ENCODE results near the gene MPZL1. TPM values are rescaled to one million over a fixed set of nuclear protein-coding genes. Genes with fewer than 3 reads are reported as not detected.
A peak's percentile ranks its signal among the peaks of the same experiment; 100 is the strongest.

Gene MPZL1
- total RNA-seq, 2 experiments from 2014 or later = 14.8 to 15.4 TPM

DNA sequence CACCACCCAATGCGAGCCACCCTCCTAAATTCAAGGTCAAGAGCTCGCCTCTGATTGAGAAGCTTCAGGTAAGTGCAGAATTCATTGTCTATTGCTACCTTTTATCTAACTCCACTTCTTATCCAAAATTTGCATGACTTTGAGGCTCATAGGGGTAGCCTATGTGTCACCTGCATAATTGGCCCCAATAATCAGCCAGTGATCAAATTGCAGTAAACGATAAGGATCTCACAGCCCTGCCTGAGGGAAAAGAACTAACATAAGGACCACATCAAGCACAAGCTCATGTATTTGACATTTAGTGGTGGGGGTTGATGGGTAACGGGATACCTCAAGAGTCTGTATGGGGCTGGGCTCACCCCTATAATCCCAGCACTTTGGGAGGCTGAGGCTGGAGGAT, 31.7 kb upstream of the MPZL1 start:
- peak overlapping the region; percentile 65 for H3K27ac Mint-ChIP-seq
- peaks cover 22% of the 10 kb centered on the region for H3K4me1 Mint-ChIP-seq (ENCODE audit: low read depth)
- peaks cover 52% of the 10 kb centered on the region for H3K36me3 Mint-ChIP-seq (ENCODE audit: low read depth)
- intact Hi-C loops (cut with micrococcal nuclease) = no loop called here
- no peaks in the 10 kb centered on the region for H3K9me3 Mint-ChIP-seq
- no peaks in the 10 kb centered on the region for H3K27me3 Mint-ChIP-seq
- H3K4me3 Mint-ChIP-seq = no peak overlapping the region
- TF ChIP-seq, protein P1, sequence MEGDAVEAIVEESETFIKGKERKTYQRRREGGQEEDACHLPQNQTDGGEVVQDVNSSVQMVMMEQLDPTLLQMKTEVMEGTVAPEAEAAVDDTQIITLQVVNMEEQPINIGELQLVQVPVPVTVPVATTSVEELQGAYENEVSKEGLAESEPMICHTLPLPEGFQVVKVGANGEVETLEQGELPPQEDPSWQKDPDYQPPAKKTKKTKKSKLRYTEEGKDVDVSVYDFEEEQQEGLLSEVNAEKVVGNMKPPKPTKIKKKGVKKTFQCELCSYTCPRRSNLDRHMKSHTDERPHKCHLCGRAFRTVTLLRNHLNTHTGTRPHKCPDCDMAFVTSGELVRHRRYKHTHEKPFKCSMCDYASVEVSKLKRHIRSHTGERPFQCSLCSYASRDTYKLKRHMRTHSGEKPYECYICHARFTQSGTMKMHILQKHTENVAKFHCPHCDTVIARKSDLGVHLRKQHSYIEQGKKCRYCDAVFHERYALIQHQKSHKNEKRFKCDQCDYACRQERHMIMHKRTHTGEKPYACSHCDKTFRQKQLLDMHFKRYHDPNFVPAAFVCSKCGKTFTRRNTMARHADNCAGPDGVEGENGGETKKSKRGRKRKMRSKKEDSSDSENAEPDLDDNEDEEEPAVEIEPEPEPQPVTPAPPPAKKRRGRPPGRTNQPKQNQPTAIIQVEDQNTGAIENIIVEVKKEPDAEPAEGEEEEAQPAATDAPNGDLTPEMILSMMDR (IDR thresholded peaks at IDR 0.05) = no peak
- POLR2A ChIA-PET = interaction anchor here (0.6 to 0.9 kb wide), 2 partner anchors 21 to 52 kb away, joined by 3 read pairs; no protein-coding TSS in a partner anchor
- no peak for DNase-seq
- ATAC-seq = no peak
- CTCF ChIA-PET = interaction anchor here (1.2 to 2.8 kb wide), 2 partner anchors 16 to 90 kb away, joined by 3 to 15 read pairs; no protein-coding TSS in a partner anchor

DNA sequence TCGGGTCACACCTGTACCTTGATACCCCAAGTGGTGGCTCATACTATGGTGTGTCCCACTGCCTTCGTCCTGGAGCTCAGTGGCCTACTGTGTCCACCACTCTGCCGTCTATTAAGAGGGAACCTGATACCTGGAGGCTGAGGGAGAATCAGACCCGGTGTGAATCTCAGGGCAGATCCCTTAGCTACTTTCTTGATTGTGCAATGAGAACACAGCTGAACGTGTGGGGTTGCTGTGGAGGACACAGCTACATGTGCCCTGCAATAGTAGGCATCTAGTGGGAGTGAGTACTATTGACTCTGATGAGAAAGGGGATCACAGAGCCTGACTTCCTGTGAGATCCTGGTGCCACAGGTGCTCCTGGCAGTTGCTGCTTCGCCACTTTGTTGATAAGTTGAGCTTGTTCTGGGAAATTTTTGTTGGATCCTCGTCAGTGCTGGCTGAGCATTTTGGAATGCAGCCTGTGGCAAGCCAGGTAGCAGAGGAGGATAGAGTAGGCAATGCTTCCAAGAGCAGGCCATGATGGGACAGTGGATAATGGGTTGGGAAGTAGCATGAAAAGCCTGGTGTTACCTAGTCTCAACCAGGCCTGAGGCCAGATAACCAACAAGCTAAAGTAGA, 28.2 kb upstream of the MPZL1 start:
- H3K27me3 Mint-ChIP-seq = no peaks in the 10 kb centered on the region

DNA sequence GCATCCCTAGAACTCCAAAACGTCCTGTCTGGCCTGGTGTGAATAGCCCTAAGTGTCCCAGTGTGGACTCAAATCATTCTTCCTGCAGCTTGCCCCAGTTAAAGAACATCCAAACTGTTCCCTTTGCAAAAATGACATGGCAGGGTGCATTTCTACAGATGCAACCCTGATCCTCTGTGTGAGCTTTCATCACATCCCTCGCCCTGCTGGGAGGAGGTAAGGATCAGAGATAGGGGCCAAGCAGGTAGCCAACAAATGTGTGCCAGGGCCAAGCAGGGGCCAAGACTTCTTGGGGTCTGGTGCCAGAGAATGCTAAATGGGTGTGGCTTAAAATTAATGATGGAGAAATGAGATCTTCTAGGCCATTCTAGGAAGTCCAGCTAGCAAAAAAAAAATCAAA, 27.1 kb upstream of the MPZL1 start:
- CTCF ChIA-PET = interaction anchor here (1.0 to 2.0 kb wide), 4 partner anchors 20 to 95 kb away, joined by 3 to 9 read pairs (median 6); no protein-coding TSS in a partner anchor
- TF ChIP-seq, protein P1 (IDR thresholded peaks at IDR 0.05) = no peak
- intact Hi-C loops (cut with micrococcal nuclease) = no loop called here
- no peaks in the 10 kb centered on the region for H3K9me3 Mint-ChIP-seq
- H3K36me3 Mint-ChIP-seq (ENCODE audit: low read depth) = peaks cover 53% of the 10 kb centered on the region
- peak overlapping the region; percentile 25 for H3K27ac Mint-ChIP-seq
- POLR2A ChIA-PET = interaction anchor here (0.7 to 1.5 kb wide), 2 partner anchors 9 to 141 kb away, joined by 3 read pairs; partner anchors contain the start of gene CREG1
- no peak for ATAC-seq
- H3K4me1 Mint-ChIP-seq (ENCODE audit: low read depth) = peaks cover 5% of the 10 kb centered on the region
- no peak overlapping the region for H3K4me3 Mint-ChIP-seq
- no peak for DNase-seq
- no peaks in the 10 kb centered on the region for H3K27me3 Mint-ChIP-seq

More for the DNA sequence above, 28.2 kb upstream of the MPZL1 start:
- no peak for ATAC-seq
- no peak for DNase-seq
- Mint-ChIP-seq H3K4me3 (no peak overlapping the region), H3K9me3 (no peaks in the 10 kb centered on the region), H3K27ac (peak overlapping the region; percentile 5), H3K36me3 (ENCODE audit: low read depth) (peaks cover 53% of the 10 kb centered on the region), H3K4me1 (ENCODE audit: low read depth) (peaks cover 13% of the 10 kb centered on the region)
- TF ChIP-seq, protein P1 (IDR thresholded peaks at IDR 0.05) = no peak
- ChIA-PET CTCF (interaction anchor here (1.0 to 1.8 kb wide), 5 partner anchors 18 to 93 kb away, joined by 3 to 9 read pairs (median 4); no protein-coding TSS in a partner anchor), POLR2A (interaction anchor here (1.1 to 1.5 kb wide), 2 partner anchors 14 to 140 kb away, joined by 3 to 4 read pairs; partner anchors contain the start of gene CREG1)
- intact Hi-C loops (cut with micrococcal nuclease) = no loop called here

DNA sequence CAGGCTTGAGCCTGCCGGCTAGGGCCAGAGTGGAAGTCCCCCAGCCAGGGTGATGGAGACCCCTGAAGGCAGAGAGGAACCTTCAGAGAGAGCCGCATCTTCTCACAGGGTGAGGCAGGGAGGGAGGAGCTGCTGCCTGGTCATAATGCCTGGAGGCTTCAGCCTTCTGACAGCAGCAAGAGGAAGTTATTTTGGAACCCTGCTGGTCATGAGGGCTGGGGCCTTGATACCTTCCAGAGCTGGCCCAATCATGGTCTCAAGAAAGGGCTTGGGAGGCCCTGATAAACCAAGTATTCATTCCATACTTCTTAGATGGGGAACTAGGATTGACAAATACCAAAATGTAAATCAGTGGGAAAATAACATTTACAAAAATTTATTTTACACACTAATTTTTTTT, 26.6 kb upstream of the MPZL1 start:
- peak overlapping the region; percentile 25 for H3K27ac Mint-ChIP-seq
- intact Hi-C loops (cut with micrococcal nuclease) = no loop called here
- H3K9me3 Mint-ChIP-seq = no peaks in the 10 kb centered on the region
- peaks cover 54% of the 10 kb centered on the region for H3K36me3 Mint-ChIP-seq (ENCODE audit: low read depth)
- DNase-seq (no peak), ATAC-seq (no peak)
- CTCF ChIA-PET = interaction anchor here (1.0 to 2.0 kb wide), 4 partner anchors 20 to 139 kb away, joined by 3 to 8 read pairs (median 4); no protein-coding TSS in a partner anchor
- H3K4me1 Mint-ChIP-seq (ENCODE audit: low read depth) = peaks cover under 1% of the 10 kb centered on the region
- TF ChIP-seq, protein P1 (IDR thresholded peaks at IDR 0.05) = no peak
- POLR2A ChIA-PET = interaction anchor here (0.7 kb wide), 1 partner anchor 77 kb away, joined by 3 read pairs; no protein-coding TSS in a partner anchor
- no peak overlapping the region for H3K4me3 Mint-ChIP-seq
- H3K27me3 Mint-ChIP-seq = no peaks in the 10 kb centered on the region
